ENCODE data around the gene CDC23. TPM values are rescaled to one million over a fixed set of nuclear protein-coding genes. Genes with fewer than 3 reads are reported as not detected.

The CDC23 gene
- total RNA-seq, 1 experiment from 2014 or later, result 26.1 TPM

GRCh38 chr5:138141734-138142133, 71.4 kb downstream of the CDC23 start:
- Histone ChIP-seq H3K4me3 (ENCODE audit: low read length) (no peak overlapping the region), H3K9ac (ENCODE audit: low read length) (no peak overlapping the region), H3K9me3 (ENCODE audit: low read length) (no peaks in the 10 kb centered on the region), H3K27ac (ENCODE audit: low read length) (no peak overlapping the region), H3K4me1 (ENCODE audit: insufficient read depth, low read length) (peaks cover 8% of the 10 kb centered on the region), H3K27me3 (ENCODE audit: low read length) (no peaks in the 10 kb centered on the region), H2AFZ (ENCODE audit: low read length) (no peak overlapping the region), H3K36me3 (ENCODE audit: low read depth, low read length) (no peaks in the 10 kb centered on the region), H3K9me2 (replicated peaks; ENCODE audit: low read length) (no peaks in the 10 kb centered on the region), H3F3A (ENCODE audit: low read length, unreplicated experiment) (no peaks in the 10 kb centered on the region), H3K4me2 (ENCODE audit: low read length) (no peak overlapping the region), H3K79me2 (ENCODE audit: low read length) (no peaks in the 10 kb centered on the region), H4K20me1 (ENCODE audit: low read length) (no peaks in the 10 kb centered on the region)
- intact Hi-C loops (cut with micrococcal nuclease), result no loop called here
- ATAC-seq (no peak), DNase-seq (no peak)
- CTCF ChIA-PET, result no interaction called here
- POLR2A ChIA-PET (ENCODE audit: unreplicated experiment), result no interaction called here
- no TSS peak for BruUV-seq (replicated peaks)
- TF ChIP-seq EZH2 (IDR thresholded peaks at IDR 0.05; ENCODE audit: low read length, unreplicated experiment), result no peak
- TF ChIP-seq EZH2phosphoT487 (IDR thresholded peaks at IDR 0.05; ENCODE audit: borderline replicate concordance, low read length), result no peak
- no peak for TF ChIP-seq CTCF (conservative IDR thresholded peaks at IDR 0.05; ENCODE audit: low read depth, low read length)

GRCh38 chr5:138140268-138140667, 72.9 kb downstream of the CDC23 start:
- no peaks in the 10 kb centered on the region for H3F3A ChIP-seq (ENCODE audit: low read length, unreplicated experiment)
- H3K36me3 ChIP-seq (ENCODE audit: low read depth, low read length), result no peaks in the 10 kb centered on the region
- ATAC-seq (no peak), DNase-seq (no peak)
- H3K9ac ChIP-seq (ENCODE audit: low read length), result no peak overlapping the region
- peaks cover 8% of the 10 kb centered on the region for H3K4me1 ChIP-seq (ENCODE audit: insufficient read depth, low read length)
- H3K27ac ChIP-seq (ENCODE audit: low read length), result no peak overlapping the region
- H2AFZ ChIP-seq (ENCODE audit: low read length), result no peak overlapping the region
- ChIA-PET CTCF (no interaction called here), POLR2A (ENCODE audit: unreplicated experiment) (no interaction called here)
- H3K27me3 ChIP-seq (ENCODE audit: low read length), result no peaks in the 10 kb centered on the region
- no peaks in the 10 kb centered on the region for H4K20me1 ChIP-seq (ENCODE audit: low read length)
- no TSS peak for BruUV-seq (replicated peaks)
- TF ChIP-seq EZH2phosphoT487 (IDR thresholded peaks at IDR 0.05; ENCODE audit: borderline replicate concordance, low read length) (no peak), EZH2 (IDR thresholded peaks at IDR 0.05; ENCODE audit: low read length, unreplicated experiment) (no peak)
- H3K9me3 ChIP-seq (ENCODE audit: low read length), result no peaks in the 10 kb centered on the region
- intact Hi-C loops (cut with micrococcal nuclease), result no loop called here
- H3K9me2 ChIP-seq (replicated peaks; ENCODE audit: low read length), result no peaks in the 10 kb centered on the region
- no peak overlapping the region for H3K4me2 ChIP-seq (ENCODE audit: low read length)
- H3K4me3 ChIP-seq (ENCODE audit: low read length), result no peak overlapping the region
- H3K79me2 ChIP-seq (ENCODE audit: low read length), result no peaks in the 10 kb centered on the region

GRCh38 chr5:138139781-138140090, 73.4 kb downstream of the CDC23 start:
- intact Hi-C loops (cut with micrococcal nuclease), result no loop called here
- Histone ChIP-seq H3K4me3 (ENCODE audit: low read length) (no peak overlapping the region), H3F3A (ENCODE audit: low read length, unreplicated experiment) (no peaks in the 10 kb centered on the region), H3K79me2 (ENCODE audit: low read length) (no peaks in the 10 kb centered on the region), H3K4me1 (ENCODE audit: insufficient read depth, low read length) (peaks cover 8% of the 10 kb centered on the region), H3K9me3 (ENCODE audit: low read length) (no peaks in the 10 kb centered on the region), H3K9ac (ENCODE audit: low read length) (no peak overlapping the region), H3K4me2 (ENCODE audit: low read length) (no peak overlapping the region), H4K20me1 (ENCODE audit: low read length) (no peaks in the 10 kb centered on the region), H3K27ac (ENCODE audit: low read length) (no peak overlapping the region), H3K27me3 (ENCODE audit: low read length) (no peaks in the 10 kb centered on the region), H3K36me3 (ENCODE audit: low read depth, low read length) (no peaks in the 10 kb centered on the region), H2AFZ (ENCODE audit: low read length) (no peak overlapping the region; the same call in 1 of the 2 replicates), H3K9me2 (replicated peaks; ENCODE audit: low read length) (no peaks in the 10 kb centered on the region)
- DNase-seq (no peak), ATAC-seq (no peak)
- no TSS peak for BruUV-seq (replicated peaks)
- ChIA-PET CTCF (no interaction called here), POLR2A (ENCODE audit: unreplicated experiment) (no interaction called here)
- TF ChIP-seq CTCF (conservative IDR thresholded peaks at IDR 0.05; ENCODE audit: low read depth, low read length) (no peak), EZH2phosphoT487 (IDR thresholded peaks at IDR 0.05; ENCODE audit: borderline replicate concordance, low read length) (no peak), EZH2 (IDR thresholded peaks at IDR 0.05; ENCODE audit: low read length, unreplicated experiment) (no peak)
